ENCODE results near the gene TMEM147.
A peak's percentile ranks its signal among the peaks of the same experiment; 100 is the strongest.
"Not testable (repeated sequence)": the region's sequence is repeated elsewhere in the genome, so short reads cannot be mapped to it uniquely, and the experiment has no call there.

TMEM147 gene

GRCh38 chr19:35563207-35563829 lies 17.9 kb downstream of the TMEM147 start, which contains the start of gene ATP4A:
Gene ATP4A (minus strand): TSS chr19:35563658. CDS start chr19:35563629, 29 bp downstream.
- no peak for DNase-seq

GRCh38 chr19:35565016-35565856 lies 19.8 kb downstream of the TMEM147 start:
- DNase-seq: no peak

- DNase-seq: no peak
Observed at GRCh38 chr19:35566738-35567137, 21.3 kb downstream of the TMEM147 start.

- DNase-seq: no peak
Observed at GRCh38 chr19:35569281-35569781, 23.9 kb downstream of the TMEM147 start.

GRCh38 chr19:35571406-35571965 lies 26.1 kb downstream of the TMEM147 start:
- DNase-seq: no peak

DNA sequence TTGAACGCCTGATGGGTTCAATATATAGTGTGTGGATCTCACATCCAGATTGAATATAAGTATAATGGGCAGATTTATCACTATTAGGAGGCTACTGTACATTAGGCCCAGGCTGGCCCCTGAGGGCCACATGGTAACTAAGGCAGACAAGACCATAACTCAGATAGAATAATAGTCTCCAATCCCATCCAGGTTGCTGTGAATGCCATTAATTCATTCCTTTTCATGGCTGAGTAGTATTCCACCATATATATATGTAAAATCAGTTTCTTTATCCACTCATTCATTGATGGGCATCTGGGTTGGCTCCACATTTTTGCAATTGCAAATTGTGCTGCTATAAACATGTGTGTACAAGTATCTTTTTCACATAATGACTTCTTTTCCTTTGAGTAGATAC lies 32.5 kb downstream of the TMEM147 start:
- no peak for DNase-seq

GRCh38 chr19:35578707-35579106 lies 33.3 kb downstream of the TMEM147 start:
- no peak for DNase-seq

GRCh38 chr19:35582760-35583159 lies 37.3 kb downstream of the TMEM147 start:
- no peak for DNase-seq

DNA sequence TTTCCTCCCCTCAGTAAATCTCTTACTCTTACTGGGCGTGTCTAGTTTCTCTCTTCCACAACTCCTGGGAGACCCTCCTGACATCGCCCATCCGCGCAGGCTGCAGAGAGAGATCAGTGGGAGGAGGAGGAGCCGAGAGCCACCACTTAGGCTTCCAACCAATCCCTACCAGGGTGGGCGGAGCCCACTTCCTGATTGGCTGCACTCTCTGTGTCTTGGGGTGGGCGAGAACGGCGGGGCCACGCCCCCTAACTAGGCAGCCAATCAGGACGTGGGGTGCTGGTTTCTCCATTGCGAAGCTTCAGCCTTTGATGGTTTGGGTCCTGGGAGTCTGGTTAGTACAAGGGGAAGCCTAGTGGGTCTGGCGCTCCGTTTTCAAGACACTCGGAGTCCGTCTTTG lies 40.4 kb downstream of the TMEM147 start, which contains the start of gene PMIS2:
PMIS2 (plus strand) TSS at position 326 of the 400 bp plus-strand sequence. CDS start 87 bp downstream, outside the sequence.
- no peak for DNase-seq

DNA sequence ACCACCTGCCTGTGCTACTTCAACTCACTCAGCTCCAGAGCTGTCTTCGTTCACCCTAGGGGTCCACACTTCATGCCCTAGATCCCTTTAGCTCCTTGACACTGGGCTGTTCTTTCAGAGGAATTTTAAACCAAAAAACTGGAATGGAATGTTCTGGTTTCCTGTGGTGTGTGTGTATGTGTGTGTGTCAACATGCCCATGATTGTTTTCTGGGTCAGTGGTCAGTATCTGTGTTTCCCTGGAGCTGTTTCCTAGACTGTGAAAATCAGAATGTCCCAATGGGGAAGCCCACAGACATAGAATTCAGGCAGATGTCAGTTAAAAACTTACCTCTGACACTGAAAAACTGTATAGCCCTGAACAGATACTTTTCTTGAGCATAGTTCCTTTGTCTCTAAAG lies 41.9 kb downstream of the TMEM147 start:
- no peak for DNase-seq

DNA sequence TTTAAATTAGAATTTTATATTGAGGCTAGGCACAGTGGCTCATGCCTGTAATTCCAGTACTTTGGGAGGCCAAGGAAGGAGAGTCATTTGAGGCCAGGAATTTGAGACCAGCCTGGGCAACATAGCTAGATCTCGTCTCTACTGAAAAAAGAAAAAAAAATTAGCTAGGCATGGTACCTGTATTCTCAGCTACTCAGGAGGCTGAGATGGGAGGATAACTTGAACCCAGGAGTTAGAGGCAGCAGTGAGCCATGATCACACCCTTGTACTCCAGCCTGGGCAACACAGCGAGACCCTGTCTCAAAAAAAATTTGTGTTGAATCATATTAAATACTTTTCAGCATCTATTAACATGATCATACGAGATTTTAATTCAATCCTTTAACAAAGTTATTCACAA lies 45.4 kb downstream of the TMEM147 start:
- no peak for DNase-seq

GRCh38 chr19:35592226-35592625 lies 46.8 kb downstream of the TMEM147 start:
- DNase-seq: peak in 1 of 2 experiments; percentile 19

- DNase-seq: not testable (repeated sequence)
Observed at GRCh38 chr19:35595026-35595425, 49.6 kb downstream of the TMEM147 start.

DNA sequence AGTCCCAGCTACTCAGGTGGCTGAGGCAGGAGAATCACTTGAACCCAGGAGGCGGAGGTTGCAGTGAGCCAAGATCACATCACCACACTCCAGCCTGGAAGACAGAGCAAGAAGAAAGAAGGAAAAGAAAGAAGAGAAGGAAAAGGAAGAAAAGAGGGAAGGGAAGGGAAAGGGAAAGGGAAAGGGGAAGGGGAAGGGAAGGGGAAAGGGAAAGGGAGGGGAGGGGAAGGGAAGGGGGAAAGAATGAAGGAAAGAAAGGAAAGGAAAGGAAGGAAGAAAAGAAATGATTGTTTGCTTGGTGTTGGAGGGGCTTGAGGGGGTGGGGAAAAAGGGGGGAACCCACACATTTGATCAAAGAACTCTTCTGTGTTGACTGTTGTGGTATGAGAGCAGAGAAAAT lies 50.5 kb downstream of the TMEM147 start:
- DNase-seq: no peak

- no peak for DNase-seq
Observed at GRCh38 chr19:35596366-35596999, 51.1 kb downstream of the TMEM147 start.

All from NCI-H2081 (cell line).